SK-N-SH (cell line): Measurements from ENCODE around the gene RBBP8NL.

Experiments used
- EP300 ChIP-seq, 2 experiments: IDR thresholded peaks; 2 replicates each; pipeline versions ENCODE4 v1.4.0 to v1.6.1; 2012; ENCODE audit warnings: borderline replicate concordance in 1 of 2, low read depth in 1 of 2, low read length in 1 of 2
- EZH2phosphoT487 ChIP-seq: fragments of 200-600 bp; sonication (generic); IDR thresholded peaks from 2 replicates; pipeline ENCODE4 v1.6.1; 2017; ENCODE audit warnings: low read depth, mixed run types, mild to moderate bottlenecking, antibody characterized with exemption, moderate library complexity, borderline replicate concordance
- NFIC ChIP-seq: IDR thresholded peaks from 2 replicates; pipeline ENCODE4 v1.4.0; 2012; ENCODE audit warnings: borderline replicate concordance
- POLR2AphosphoS5 ChIP-seq: IDR thresholded peaks from 2 replicates; pipeline ENCODE4 v1.6.1; 2012; ENCODE audit warnings: low read depth, low read length
- RAD21 ChIP-seq: IDR thresholded peaks from 2 replicates; pipeline ENCODE4 v1.6.1; 2012; ENCODE audit warnings: mild to moderate bottlenecking, low read length
- RCOR1 ChIP-seq: fragments of 150-350 bp; IDR thresholded peaks from 2 replicates; pipeline ENCODE4 v1.6.1; 2017; ENCODE audit warnings: antibody characterized with exemption, low read length
- RFX5 ChIP-seq: IDR thresholded peaks from 2 replicates; pipeline ENCODE4 v1.6.1; 2012; ENCODE audit warnings: mild to moderate bottlenecking, improper control_type of control experiment, low read length
- TCF12 ChIP-seq: IDR thresholded peaks from 2 replicates; pipeline ENCODE4 v1.4.0; 2012
- TEAD4 ChIP-seq: IDR thresholded peaks from 2 replicates; pipeline ENCODE4 v1.4.0; 2012; ENCODE audit warnings: mild to moderate bottlenecking, borderline replicate concordance; ENCODE audit not compliant: insufficient read depth
- ZBTB33 ChIP-seq: IDR thresholded peaks from 2 replicates; pipeline ENCODE4 v1.4.0; 2012; ENCODE audit warnings: low read depth, borderline replicate concordance
- TF ChIP-seq, protein P1 (sequence below): fragments of 200-600 bp; sonication (generic); IDR thresholded peaks from 2 replicates; pipeline ENCODE4 v1.6.1; 2017; ENCODE audit warnings: antibody characterized with exemption, mild to moderate bottlenecking, moderate library complexity

DNA sequence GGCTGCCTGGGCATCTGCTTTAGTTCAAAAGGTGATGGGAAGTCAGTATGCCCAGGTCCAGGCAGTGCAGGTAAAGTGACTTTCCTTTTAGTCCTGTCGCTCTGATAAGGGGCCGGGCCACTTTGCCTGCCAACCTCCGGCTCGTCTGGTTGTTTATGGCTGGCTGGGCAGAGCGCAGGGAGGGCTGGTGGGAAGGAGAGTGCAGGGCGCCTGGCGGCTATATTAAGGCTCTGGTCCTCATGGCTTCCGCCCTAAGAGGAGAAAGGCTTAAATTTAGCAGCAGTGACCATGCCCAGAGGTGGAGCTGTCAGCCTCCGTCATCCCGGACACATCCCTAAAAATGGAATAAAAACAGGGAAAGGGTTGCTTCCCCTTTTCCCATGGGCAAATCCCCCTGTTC, 33.8 kb upstream of the RBBP8NL start:
- TF ChIP-seq POLR2AphosphoS5 (no peak), TEAD4 (no peak), EP300 (IDR thresholded peaks at IDR 0.05; ENCODE audit: borderline replicate concordance in 1 of 2, low read depth in 1 of 2, low read length in 1 of 2) (no peak), TCF12 (no peak), NFIC (no peak), ZBTB33 (no peak), RFX5 (no peak), RAD21 (no peak), RCOR1 (no peak), EZH2phosphoT487 (no peak)
- TF ChIP-seq, protein P1, sequence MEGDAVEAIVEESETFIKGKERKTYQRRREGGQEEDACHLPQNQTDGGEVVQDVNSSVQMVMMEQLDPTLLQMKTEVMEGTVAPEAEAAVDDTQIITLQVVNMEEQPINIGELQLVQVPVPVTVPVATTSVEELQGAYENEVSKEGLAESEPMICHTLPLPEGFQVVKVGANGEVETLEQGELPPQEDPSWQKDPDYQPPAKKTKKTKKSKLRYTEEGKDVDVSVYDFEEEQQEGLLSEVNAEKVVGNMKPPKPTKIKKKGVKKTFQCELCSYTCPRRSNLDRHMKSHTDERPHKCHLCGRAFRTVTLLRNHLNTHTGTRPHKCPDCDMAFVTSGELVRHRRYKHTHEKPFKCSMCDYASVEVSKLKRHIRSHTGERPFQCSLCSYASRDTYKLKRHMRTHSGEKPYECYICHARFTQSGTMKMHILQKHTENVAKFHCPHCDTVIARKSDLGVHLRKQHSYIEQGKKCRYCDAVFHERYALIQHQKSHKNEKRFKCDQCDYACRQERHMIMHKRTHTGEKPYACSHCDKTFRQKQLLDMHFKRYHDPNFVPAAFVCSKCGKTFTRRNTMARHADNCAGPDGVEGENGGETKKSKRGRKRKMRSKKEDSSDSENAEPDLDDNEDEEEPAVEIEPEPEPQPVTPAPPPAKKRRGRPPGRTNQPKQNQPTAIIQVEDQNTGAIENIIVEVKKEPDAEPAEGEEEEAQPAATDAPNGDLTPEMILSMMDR: no peak
